Common myeloid progenitor, CD34-positive (primary cell): Measurements from ENCODE around the gene EPS15.

ENCODE experiments used
- CTCF ChIA-PET: fragments of 350-600 bp; sonication (Branson Sonifier 250); formaldehyde crosslinking; loops from one replicate; lab custom pipeline; 2021; ENCODE audit warnings: antibody characterized with exemption; lab: Charles Lee
- POLR2A ChIA-PET: fragments of 350-600 bp; sonication (Branson Sonifier 250); formaldehyde crosslinking; loops from one replicate; lab custom pipeline; 2021; ENCODE audit warnings: antibody characterized with exemption; lab: Charles Lee
- DNase-seq, 3 donors: peaks; one replicate each; pipeline versions ENCODE4 v3.0.0 to v3.0.0-alpha.2; 2013
- H3K27ac ChIP-seq, 2 experiments: 1 replicate in 1 of 2; 2 replicates in 1 of 2; pipeline ENCODE4 v1.7.0; 2013; ENCODE audit warnings: inconsistent platforms in 2 of 2, low read length in 2 of 2, mild to moderate bottlenecking in 2 of 2, low read depth in 1 of 2, moderate library complexity in 1 of 2; ENCODE audit not compliant: severe bottlenecking in 2 of 2, insufficient read depth in 1 of 2, poor library complexity in 1 of 2
- H3K27me3 ChIP-seq, 5 experiments: replicated peaks in 2 of 5; 1 replicate in 3 of 5; 2 replicates in 2 of 5; pipeline versions ENCODE4 v1.6.1 to v1.7.0; 2013; ENCODE audit warnings: low read length in 4 of 5, mild to moderate bottlenecking in 2 of 5, moderate library complexity in 2 of 5, inconsistent platforms in 1 of 5; ENCODE audit not compliant: insufficient read depth in 5 of 5, control insufficient read depth in 4 of 5
- H3K36me3 ChIP-seq, 4 experiments: 1 replicate in 2 of 4; 2 replicates in 2 of 4; pipeline versions ENCODE4 v1.6.1 to v1.7.0; 2013; ENCODE audit warnings: low read length in 3 of 4, control low read depth in 1 of 4, mild to moderate bottlenecking in 1 of 4; ENCODE audit not compliant: control insufficient read depth in 4 of 4, insufficient read depth in 4 of 4
- H3K4me1 ChIP-seq, 4 experiments: 1 replicate in 3 of 4; 2 replicates in 1 of 4; pipeline versions ENCODE4 v1.6.1 to v1.7.1; 2013; ENCODE audit warnings: low read length in 3 of 4, mild to moderate bottlenecking in 3 of 4, control low read depth in 1 of 4, inconsistent platforms in 1 of 4, moderate library complexity in 1 of 4; ENCODE audit not compliant: control insufficient read depth in 4 of 4, insufficient read depth in 4 of 4; ENCODE audit errors: control extremely low read depth in 1 of 4
- H3K4me3 ChIP-seq, 7 experiments: 1 replicate in 4 of 7; 2 replicates in 3 of 7; pipeline versions ENCODE4 v1.5.1 to v1.7.0; 2013; ENCODE audit warnings: mild to moderate bottlenecking in 7 of 7, low read length in 6 of 7, moderate library complexity in 6 of 7, inconsistent platforms in 2 of 7, low read depth in 2 of 7, control low read depth in 1 of 7; ENCODE audit not compliant: insufficient read depth in 4 of 7, control insufficient read depth in 1 of 7; ENCODE audit errors: extremely low read depth in 1 of 7
- H3K9me3 ChIP-seq, 5 experiments: 1 replicate in 4 of 5; 2 replicates in 1 of 5; pipeline versions ENCODE4 v1.6.1 to v1.7.1; 2013; ENCODE audit warnings: low read length in 4 of 5, mild to moderate bottlenecking in 2 of 5, inconsistent platforms in 1 of 5, low read depth in 1 of 5, moderate library complexity in 1 of 5; ENCODE audit not compliant: control insufficient read depth in 4 of 5, insufficient read depth in 2 of 5; ENCODE audit errors: control extremely low read depth in 1 of 5
- WGBS: methylation state at CpG from one replicate; pipeline ENCODE4 v1.1.5; 2013; ENCODE audit not compliant: insufficient coverage; 5-methylcytosine and 5-hydroxymethylcytosine counted together

Gene EPS15

DNA sequence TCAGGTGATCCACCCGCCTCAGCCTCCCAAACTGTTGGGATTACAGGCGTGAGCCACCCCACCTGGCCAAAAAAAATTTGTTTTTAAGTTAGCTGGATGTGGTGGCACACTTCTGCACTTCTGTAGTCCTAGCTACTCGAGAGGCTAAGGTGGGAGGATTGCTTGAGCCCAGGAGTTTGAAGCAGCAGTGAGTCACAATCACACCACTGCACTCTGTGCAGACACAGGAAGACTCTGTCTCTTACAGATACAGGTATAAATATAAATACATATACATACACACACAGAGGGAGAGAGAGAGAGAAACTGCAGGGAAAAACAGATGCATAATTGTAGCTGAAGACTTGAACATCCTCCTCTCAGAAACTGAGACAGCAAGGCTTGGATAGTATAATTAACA is 34.8 kb upstream of the EPS15 start:
- Histone ChIP-seq H3K9me3 (no peaks in the 10 kb centered on the region), H3K36me3 (no peaks in the 10 kb centered on the region), H3K4me3 (no peak overlapping the region), H3K4me1 (peaks cover 0 to 21% (median 13%) of the 10 kb centered on the region in 4 experiments), H3K27ac (no peak overlapping the region), H3K27me3 (no peaks in the 10 kb centered on the region)
- WGBS, result 100% methylated on average over 1 of the region's 3 CpGs
- ChIA-PET POLR2A (no interaction called here), CTCF (no interaction called here)
- DNase-seq, result peak in 1 of 3 donors; percentile 22

DNA sequence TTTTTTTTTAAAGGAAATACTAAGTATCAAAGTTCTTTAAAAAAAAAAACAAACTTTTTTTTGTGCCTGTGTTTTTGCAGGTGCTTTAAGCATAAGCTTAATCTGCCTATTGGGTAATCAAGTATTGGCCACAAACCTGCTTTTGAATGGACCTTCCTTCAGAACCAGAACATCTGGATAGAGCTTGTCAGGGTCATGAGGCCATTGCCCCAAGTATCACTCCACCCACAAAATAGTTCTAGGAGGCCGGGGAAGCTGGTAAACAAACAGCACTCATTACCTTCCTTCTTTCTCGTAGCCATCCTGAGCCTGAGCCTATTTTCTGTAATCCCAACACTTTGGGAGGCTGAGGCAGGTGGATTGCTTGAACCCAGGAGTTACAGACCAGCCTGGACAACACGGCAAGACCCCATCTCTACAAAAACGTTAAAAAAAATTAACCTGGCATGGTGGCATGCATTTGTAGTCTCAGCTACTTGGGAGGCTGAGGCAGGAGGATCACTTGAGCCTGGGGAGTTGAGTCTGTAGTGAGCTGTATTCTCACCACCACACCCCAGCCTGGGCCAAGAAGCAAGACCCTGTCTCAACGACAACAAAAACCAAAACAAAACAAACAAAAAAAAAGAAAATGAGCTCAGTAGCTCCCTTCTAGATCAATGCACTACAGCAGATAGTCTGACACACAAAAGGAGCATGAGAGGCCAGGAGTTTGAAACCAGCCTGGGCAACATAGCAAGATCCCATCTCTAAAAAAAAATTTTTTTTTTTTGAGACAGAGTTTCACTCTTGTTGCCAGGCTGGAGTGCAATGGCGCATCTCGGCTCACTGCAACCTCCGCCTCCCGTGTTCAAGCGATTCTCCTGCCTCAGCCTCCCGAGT is 34.1 kb upstream of the EPS15 start:
- no peaks in the 10 kb centered on the region for H3K9me3 ChIP-seq
- DNase-seq, result no peak
- ChIA-PET CTCF (no interaction called here), POLR2A (no interaction called here)
- peaks cover 0 to 29% (median 20%) of the 10 kb centered on the region in 4 experiments for H3K4me1 ChIP-seq
- no peak overlapping the region for H3K4me3 ChIP-seq
- H3K27me3 ChIP-seq, result no peaks in the 10 kb centered on the region
- H3K27ac ChIP-seq, result no peak overlapping the region
- H3K36me3 ChIP-seq, result no peaks in the 10 kb centered on the region
- WGBS, result 98% methylated on average over 6 of the region's 11 CpGs

DNA sequence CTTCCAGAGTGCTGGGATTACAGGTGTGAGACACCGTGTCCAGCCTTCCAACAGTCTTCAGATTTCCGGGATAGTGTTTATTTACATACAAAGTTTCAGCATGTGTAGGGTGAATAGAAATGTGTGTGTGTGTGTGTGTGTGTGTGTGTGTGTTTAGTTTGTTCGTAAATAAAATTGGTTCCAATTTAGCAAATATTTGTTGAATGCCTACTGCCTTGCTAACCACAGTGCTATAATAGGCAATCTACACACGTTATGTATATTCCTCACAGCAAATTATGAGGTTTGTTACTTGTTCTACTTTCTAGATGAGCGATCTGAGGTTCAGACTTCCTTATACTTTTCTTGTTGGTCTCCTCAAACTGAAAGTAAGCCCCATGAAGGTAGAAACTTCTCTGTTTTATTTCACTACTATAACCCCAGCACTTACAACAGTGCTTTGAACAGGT is 32.8 kb upstream of the EPS15 start:
- Histone ChIP-seq H3K36me3 (no peaks in the 10 kb centered on the region), H3K9me3 (no peaks in the 10 kb centered on the region), H3K27ac (no peak overlapping the region), H3K27me3 (no peaks in the 10 kb centered on the region), H3K4me1 (peaks cover 0 to 31% (median 20%) of the 10 kb centered on the region in 4 experiments), H3K4me3 (no peak overlapping the region)
- ChIA-PET POLR2A (interaction anchor here (0.7 kb wide), 1 partner anchor 1099 kb away, joined by 4 read pairs; no protein-coding TSS in a partner anchor), CTCF (no interaction called here)
- 86% methylated on average over 1 of the region's 5 CpGs for WGBS
- peak in 1 of 3 donors; percentile 9 for DNase-seq

DNA sequence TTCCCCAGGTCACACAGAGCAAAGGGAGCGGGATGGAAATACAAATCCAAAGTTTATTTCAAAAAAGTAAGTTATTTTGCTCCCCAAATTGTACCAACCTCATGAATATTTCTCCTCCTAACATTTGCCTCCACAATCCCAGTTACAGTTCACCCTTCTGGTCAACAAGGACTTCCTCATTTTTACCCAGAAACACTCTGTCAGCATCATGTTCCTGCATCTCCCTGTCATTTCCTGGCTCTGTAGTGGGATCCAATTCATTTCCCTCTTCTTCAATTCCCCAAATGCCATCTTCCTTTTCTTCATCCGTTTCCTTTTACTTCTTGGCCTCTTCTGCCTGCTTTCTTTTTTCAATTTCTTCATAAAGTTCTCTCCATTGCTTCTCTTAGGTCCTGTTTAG is 32.0 kb upstream of the EPS15 start:
- Histone ChIP-seq H3K36me3 (no peaks in the 10 kb centered on the region), H3K4me1 (peaks cover 0 to 31% (median 20%) of the 10 kb centered on the region in 4 experiments), H3K9me3 (no peaks in the 10 kb centered on the region), H3K27ac (peak overlapping the region in 1 of 2 experiments; percentile 5), H3K27me3 (no peaks in the 10 kb centered on the region), H3K4me3 (no peak overlapping the region)
- ChIA-PET POLR2A (no interaction called here), CTCF (no interaction called here)
- DNase-seq, result peak in 2 of 3 donors; percentile 38 to 42
- WGBS, result 100% methylated on average over 1 of the region's 2 CpGs

DNA sequence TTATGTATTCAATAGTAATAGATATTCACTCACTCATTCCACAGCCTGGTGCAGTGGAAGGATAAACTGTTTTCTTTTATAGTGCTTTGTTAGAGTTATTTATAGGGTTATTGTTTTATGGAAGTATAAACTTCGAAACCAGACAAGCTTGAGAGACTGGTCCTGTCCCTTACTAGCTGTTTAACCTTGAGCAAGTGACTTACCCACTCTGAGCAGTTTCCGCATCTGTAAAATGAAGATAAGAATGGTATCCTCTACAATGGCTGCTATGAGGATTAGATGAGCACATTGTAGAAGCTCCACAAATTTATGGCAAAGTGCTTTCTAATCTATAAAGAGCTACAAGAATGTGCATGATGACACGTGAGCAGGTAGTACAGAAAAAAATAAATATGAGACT is 30.8 kb upstream of the EPS15 start:
- no peak for DNase-seq
- POLR2A ChIA-PET, result no interaction called here
- Histone ChIP-seq H3K36me3 (no peaks in the 10 kb centered on the region), H3K9me3 (no peaks in the 10 kb centered on the region), H3K4me1 (peaks cover 0 to 31% (median 20%) of the 10 kb centered on the region in 4 experiments), H3K4me3 (no peak overlapping the region), H3K27me3 (no peaks in the 10 kb centered on the region), H3K27ac (no peak overlapping the region)
- CTCF ChIA-PET, result interaction anchor here (0.6 kb wide), 1 partner anchor 39 kb away, joined by 4 read pairs; no protein-coding TSS in a partner anchor
- WGBS, result 100% methylated on average over 2 of the region's 3 CpGs

DNA sequence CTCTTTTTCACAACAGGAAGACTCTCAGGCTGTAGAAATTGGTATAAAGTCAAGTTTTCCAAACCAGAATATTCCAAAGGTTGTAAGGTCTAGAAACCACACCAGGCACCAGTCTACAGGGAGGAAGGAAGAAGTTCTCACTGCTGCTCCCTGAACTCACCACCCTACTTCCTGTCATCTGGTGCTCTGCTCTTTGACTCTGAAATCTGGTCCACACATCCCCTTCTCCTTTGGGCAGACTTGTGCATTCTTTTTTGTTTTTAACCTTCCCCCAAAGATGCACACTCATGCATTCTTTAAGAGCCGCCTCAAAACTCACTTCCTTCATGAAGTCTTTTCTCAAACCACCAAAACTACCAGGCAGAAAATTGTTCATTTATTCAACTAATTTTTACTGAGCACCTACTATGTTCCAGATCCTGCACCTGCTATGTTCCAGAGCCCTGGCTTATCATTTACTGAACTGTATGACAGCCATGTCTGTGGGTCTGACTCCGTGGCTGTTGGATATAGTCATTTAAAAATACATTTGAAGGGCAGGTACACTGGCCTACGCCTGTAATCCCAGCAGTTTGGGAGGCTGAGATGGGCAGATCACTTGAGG is 30.1 kb upstream of the EPS15 start:
- ChIA-PET CTCF (interaction anchor here (0.8 to 1.1 kb wide), 2 partner anchors 25 to 68 kb away, joined by 3 read pairs; no protein-coding TSS in a partner anchor), POLR2A (no interaction called here)
- peak overlapping the region in 1 of 2 experiments; percentile 32 for H3K27ac ChIP-seq

More for the DNA sequence above, 30.1 kb upstream of the EPS15 start:
- H3K27me3 ChIP-seq, result no peaks in the 10 kb centered on the region
- H3K4me1 ChIP-seq, result peaks cover 0 to 31% (median 20%) of the 10 kb centered on the region in 4 experiments
- peak overlapping the region in 3 of 7 experiments; percentile 1 to 39 (median 20) for H3K4me3 ChIP-seq
- H3K36me3 ChIP-seq, result no peaks in the 10 kb centered on the region
- DNase-seq, result peak; percentile 51 to 87 (median 85)
- WGBS, result 50% methylated on average over 2 of the region's 3 CpGs
- H3K9me3 ChIP-seq, result no peaks in the 10 kb centered on the region
